OCI-LY3 (cell line): ENCODE data around the gene C8G.

Source experiments
- EZH2phosphoT487 ChIP-seq: fragments of 200-600 bp; shearing (Covaris generic); IDR thresholded peaks from 2 replicates; pipeline ENCODE4 v1.6.1; 2018; ENCODE audit warnings: antibody characterized with exemption, mixed run types, low read depth
- TF ChIP-seq, protein P1 (sequence below): fragments of 200-600, 300-600 bp; sonication (generic); IDR thresholded peaks from 2 replicates; pipeline ENCODE4 v1.5.1; 2014; ENCODE audit warnings: antibody characterized with exemption, low read length, low read depth

DNA sequence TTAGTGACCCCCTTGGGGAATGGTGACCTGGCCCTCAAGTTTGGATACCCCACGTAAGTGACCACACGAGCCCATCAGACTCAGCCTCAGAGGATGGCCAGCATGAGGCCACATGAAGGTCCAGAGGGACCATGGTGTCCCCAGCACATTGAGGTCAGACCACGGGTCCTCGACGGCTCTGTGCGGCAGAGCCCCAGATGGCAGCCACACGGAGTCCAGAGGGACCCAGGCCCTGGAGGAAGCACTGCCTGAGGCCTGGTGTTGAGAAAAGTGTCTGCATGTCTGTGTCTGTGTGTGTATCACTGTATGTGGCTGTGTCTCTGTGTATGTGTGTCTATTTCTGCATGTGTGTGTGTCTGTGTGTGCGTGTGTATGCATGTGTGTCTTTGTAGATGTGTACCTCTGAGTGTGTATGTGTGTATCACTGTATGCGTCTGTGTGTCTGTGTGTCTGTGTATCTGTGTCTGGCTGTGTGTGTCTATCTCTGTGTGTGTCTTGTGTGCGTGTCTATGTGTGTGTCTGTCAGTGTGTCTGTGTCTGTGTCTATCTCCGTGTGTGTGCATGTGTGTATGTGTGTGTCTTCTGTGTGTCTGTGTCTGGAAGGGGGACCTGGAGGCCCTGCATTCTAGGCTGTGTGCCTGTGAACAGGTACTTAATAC is 38.7 kb downstream of the C8G start:
- TF ChIP-seq, protein P1, sequence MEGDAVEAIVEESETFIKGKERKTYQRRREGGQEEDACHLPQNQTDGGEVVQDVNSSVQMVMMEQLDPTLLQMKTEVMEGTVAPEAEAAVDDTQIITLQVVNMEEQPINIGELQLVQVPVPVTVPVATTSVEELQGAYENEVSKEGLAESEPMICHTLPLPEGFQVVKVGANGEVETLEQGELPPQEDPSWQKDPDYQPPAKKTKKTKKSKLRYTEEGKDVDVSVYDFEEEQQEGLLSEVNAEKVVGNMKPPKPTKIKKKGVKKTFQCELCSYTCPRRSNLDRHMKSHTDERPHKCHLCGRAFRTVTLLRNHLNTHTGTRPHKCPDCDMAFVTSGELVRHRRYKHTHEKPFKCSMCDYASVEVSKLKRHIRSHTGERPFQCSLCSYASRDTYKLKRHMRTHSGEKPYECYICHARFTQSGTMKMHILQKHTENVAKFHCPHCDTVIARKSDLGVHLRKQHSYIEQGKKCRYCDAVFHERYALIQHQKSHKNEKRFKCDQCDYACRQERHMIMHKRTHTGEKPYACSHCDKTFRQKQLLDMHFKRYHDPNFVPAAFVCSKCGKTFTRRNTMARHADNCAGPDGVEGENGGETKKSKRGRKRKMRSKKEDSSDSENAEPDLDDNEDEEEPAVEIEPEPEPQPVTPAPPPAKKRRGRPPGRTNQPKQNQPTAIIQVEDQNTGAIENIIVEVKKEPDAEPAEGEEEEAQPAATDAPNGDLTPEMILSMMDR: no peak
- no peak for TF ChIP-seq EZH2phosphoT487
